Lower lobe of right lung (tissue), 2 donors: ENCODE data around the gene IL17RC. TPM values are rescaled to one million over a fixed set of nuclear protein-coding genes. Genes with fewer than 3 reads are reported as not detected.
A peak's percentile ranks its signal among the peaks of the same experiment; 100 is the strongest.

ENCODE experiments used
- ATAC-seq, 2 donors: fragments of 200-7000 bp; cut with Tn5 transposase; one replicate each; pipeline ENCODE4 v1.9.1; 2020 to 2022; ENCODE audit warnings: mild to moderate bottlenecking in 2 of 2, moderate library complexity in 2 of 2
- DNase-seq: peaks from one replicate; pipeline ENCODE4 v3.0.0-alpha.2; 2020
- H3K27ac ChIP-seq: fragments of 200-600 bp; one replicate; pipeline ENCODE4 v1.8.0; 2022
- H3K27me3 ChIP-seq: fragments of 200-600 bp; one replicate; pipeline ENCODE4 v1.8.0; 2022; ENCODE audit warnings: low read depth
- H3K36me3 ChIP-seq: fragments of 200-600 bp; one replicate; pipeline ENCODE4 v1.8.0; 2022; ENCODE audit warnings: mild to moderate bottlenecking
- H3K4me1 ChIP-seq: fragments of 200-600 bp; one replicate; pipeline ENCODE4 v1.8.0; 2022
- H3K4me3 ChIP-seq: fragments of 200-600 bp; one replicate; pipeline ENCODE4 v1.8.0; 2022; ENCODE audit warnings: mild to moderate bottlenecking
- H3K9me3 ChIP-seq: fragments of 200-600 bp; one replicate; pipeline ENCODE4 v1.8.0; 2022
- CTCF ChIP-seq: fragments of 200-600 bp; IDR thresholded peaks from one replicate; pipeline ENCODE4 v1.8.0; 2022; ENCODE audit warnings: antibody characterized with exemption, mild to moderate bottlenecking
- intact Hi-C: fragments of 100-400 bp; cut with DNase I; formaldehyde crosslinking; loops from one replicate; pipeline ENCODE4 v1.11.0; 2022
- total RNA-seq: library from RNA; stranded (reverse); fragmentation: NEBNext Ultra II Directional; extraction: Animal tissue kit (Norgen Biotek cat#: 25700); gene quantifications from one replicate; pipeline ENCODE4 v1.2.1, GENCODE V29; 2021
- donor health status: DM: no; HTN: yes; CAD: no; lungs with severe emphysema.

Gene IL17RC
- total RNA-seq, 1 donor from 2014 or later = 27.2 TPM

- no peak for ATAC-seq
Measured at GRCh38 chr3:9930804-9931418, 14.0 kb downstream of the IL17RC start.

GRCh38 chr3:9932535-9932842, 15.6 kb downstream of the IL17RC start:
- H3K36me3 ChIP-seq = peaks cover 47% of the 10 kb centered on the region
- no peaks in the 10 kb centered on the region for H3K9me3 ChIP-seq
- ATAC-seq = no peak
- intact Hi-C loops = no loop called here
- peaks cover 39% of the 10 kb centered on the region for H3K4me1 ChIP-seq
- DNase-seq = no peak
- no peaks in the 10 kb centered on the region for H3K27me3 ChIP-seq
- H3K4me3 ChIP-seq = peak overlapping the region; percentile 95
- H3K27ac ChIP-seq = peak overlapping the region; percentile 95
- no peak for TF ChIP-seq CTCF

More at GRCh38 chr3:9930804-9931418, 14.0 kb downstream of the IL17RC start:
- peaks cover 40% of the 10 kb centered on the region for H3K36me3 ChIP-seq
- intact Hi-C loops = no loop called here
- H3K4me1 ChIP-seq = peaks cover 31% of the 10 kb centered on the region
- no peaks in the 10 kb centered on the region for H3K9me3 ChIP-seq
- no peak for DNase-seq
- no peak for TF ChIP-seq CTCF
- H3K27ac ChIP-seq = no peak overlapping the region
- no peaks in the 10 kb centered on the region for H3K27me3 ChIP-seq
- H3K4me3 ChIP-seq = no peak overlapping the region

GRCh38 chr3:9932843-9933560, 16.1 kb downstream of the IL17RC start:
- intact Hi-C loops = no loop called here
- peak; percentile 72 for TF ChIP-seq CTCF
- peaks cover 52% of the 10 kb centered on the region for H3K36me3 ChIP-seq

GRCh38 chr3:9933561-9934234, 16.8 kb downstream of the IL17RC start, which contains the start of gene CRELD1:
TSS of gene CRELD1 (plus strand) at chr3:9933834. CDS start at chr3:9934439, 605 bp downstream.
- no peaks in the 10 kb centered on the region for H3K9me3 ChIP-seq
- peak within 1 kb of the TSS; percentile 95 for H3K4me3 ChIP-seq
- ATAC-seq = peak; percentile 97
- peak within 1 kb of the TSS; percentile 95 for H3K27ac ChIP-seq
- peaks cover 39% of the 10 kb centered on the region for H3K4me1 ChIP-seq
- peak; percentile 97 for DNase-seq
- H3K36me3 ChIP-seq = peaks cover 54% of the 10 kb centered on the region
- TF ChIP-seq CTCF = no peak
- no peaks in the 10 kb centered on the region for H3K27me3 ChIP-seq
- intact Hi-C loops = no loop called here

More at GRCh38 chr3:9932843-9933560, 16.1 kb downstream of the IL17RC start:
- no peaks in the 10 kb centered on the region for H3K9me3 ChIP-seq
- ATAC-seq (peak; percentile 93), DNase-seq (peak; percentile 91)
- no peaks in the 10 kb centered on the region for H3K27me3 ChIP-seq
- peaks cover 39% of the 10 kb centered on the region for H3K4me1 ChIP-seq
- peak overlapping the region; percentile 95 for H3K27ac ChIP-seq
- peak overlapping the region; percentile 95 for H3K4me3 ChIP-seq

GRCh38 chr3:9934235-9934621, 17.3 kb downstream of the IL17RC start:
- intact Hi-C loops = no loop called here
- no peak for TF ChIP-seq CTCF
- peaks cover 52% of the 10 kb centered on the region for H3K36me3 ChIP-seq
- no peaks in the 10 kb centered on the region for H3K9me3 ChIP-seq
- peak overlapping the region; percentile 95 for H3K27ac ChIP-seq
- H3K27me3 ChIP-seq = no peaks in the 10 kb centered on the region
- H3K4me3 ChIP-seq = peak overlapping the region; percentile 95
- ATAC-seq (no peak), DNase-seq (no peak)
- peaks cover 39% of the 10 kb centered on the region for H3K4me1 ChIP-seq
